Measurements from ENCODE around the gene QPRT. TPM values are rescaled to one million over a fixed set of nuclear protein-coding genes. Genes with fewer than 3 reads are reported as not detected.
"Not testable (repeated sequence)": the region's sequence is repeated elsewhere in the genome, so short reads cannot be mapped to it uniquely, and the experiment has no call there.

Gene QPRT
- total RNA-seq, 1 donor from 2014 or later: 85.9 TPM

DNA sequence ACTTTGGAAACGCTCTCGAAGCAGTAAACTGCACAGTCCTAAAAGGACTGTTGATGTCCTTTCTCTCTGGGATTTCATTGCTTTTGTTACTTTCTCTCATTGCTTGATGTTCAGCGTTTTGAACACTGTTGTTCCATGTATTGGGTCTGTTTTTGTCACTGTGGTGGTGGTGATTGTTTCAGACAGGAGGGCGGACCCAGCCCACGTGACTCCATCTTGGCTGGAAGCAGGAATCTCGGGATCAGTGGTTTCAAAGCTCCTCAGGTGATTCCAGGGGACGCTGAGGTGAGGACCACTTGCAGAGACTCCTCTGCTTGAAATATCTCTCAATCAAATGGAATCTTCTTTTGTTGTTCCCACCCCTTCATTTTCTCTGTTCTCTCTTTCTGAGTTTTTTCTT is 48.5 kb downstream of the QPRT start:
- no peaks in the 10 kb centered on the region for H3K79me2 ChIP-seq (ENCODE audit: insufficient read depth, low read length)
- no peak overlapping the region for H3K27ac Mint-ChIP-seq (ENCODE audit: unreplicated experiment)
- no peak for TF ChIP-seq EZH2 (IDR thresholded peaks at IDR 0.05; ENCODE audit: insufficient read depth, low read length)
- TF ChIP-seq, protein P1, sequence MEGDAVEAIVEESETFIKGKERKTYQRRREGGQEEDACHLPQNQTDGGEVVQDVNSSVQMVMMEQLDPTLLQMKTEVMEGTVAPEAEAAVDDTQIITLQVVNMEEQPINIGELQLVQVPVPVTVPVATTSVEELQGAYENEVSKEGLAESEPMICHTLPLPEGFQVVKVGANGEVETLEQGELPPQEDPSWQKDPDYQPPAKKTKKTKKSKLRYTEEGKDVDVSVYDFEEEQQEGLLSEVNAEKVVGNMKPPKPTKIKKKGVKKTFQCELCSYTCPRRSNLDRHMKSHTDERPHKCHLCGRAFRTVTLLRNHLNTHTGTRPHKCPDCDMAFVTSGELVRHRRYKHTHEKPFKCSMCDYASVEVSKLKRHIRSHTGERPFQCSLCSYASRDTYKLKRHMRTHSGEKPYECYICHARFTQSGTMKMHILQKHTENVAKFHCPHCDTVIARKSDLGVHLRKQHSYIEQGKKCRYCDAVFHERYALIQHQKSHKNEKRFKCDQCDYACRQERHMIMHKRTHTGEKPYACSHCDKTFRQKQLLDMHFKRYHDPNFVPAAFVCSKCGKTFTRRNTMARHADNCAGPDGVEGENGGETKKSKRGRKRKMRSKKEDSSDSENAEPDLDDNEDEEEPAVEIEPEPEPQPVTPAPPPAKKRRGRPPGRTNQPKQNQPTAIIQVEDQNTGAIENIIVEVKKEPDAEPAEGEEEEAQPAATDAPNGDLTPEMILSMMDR (IDR thresholded peaks at IDR 0.05; ENCODE audit: insufficient read depth, low read depth, low read length): no peak
- H2AFZ ChIP-seq (ENCODE audit: low read depth, low read length): no peak overlapping the region
- H3K9ac ChIP-seq (ENCODE audit: low read length): no peak overlapping the region
- peaks cover 2% of the 10 kb centered on the region for H3K27me3 ChIP-seq (ENCODE audit: insufficient read depth, low read length)
- no peaks in the 10 kb centered on the region for H3K27me3 Mint-ChIP-seq (ENCODE audit: low read depth, unreplicated experiment)
- H3K9me3 ChIP-seq (ENCODE audit: insufficient read depth, low read depth, low read length): no peaks in the 10 kb centered on the region
- H3K4me2 ChIP-seq (ENCODE audit: low read length): no peak overlapping the region
- FAIRE-seq: no peak
- H4K20me1 ChIP-seq (ENCODE audit: insufficient read depth, low read length): no peaks in the 10 kb centered on the region
- no peak overlapping the region for H3K4me3 Mint-ChIP-seq (ENCODE audit: unreplicated experiment)
- no peaks in the 10 kb centered on the region for H3K4me1 Mint-ChIP-seq (ENCODE audit: low read depth, unreplicated experiment)
- no peaks in the 10 kb centered on the region for H3K36me3 Mint-ChIP-seq (ENCODE audit: low read depth, unreplicated experiment)
- no peak overlapping the region for H3K4me3 ChIP-seq (ENCODE audit: insufficient read depth, low read depth, low read length)
- H3K27ac ChIP-seq (ENCODE audit: low read depth, low read length): no peak overlapping the region
- no peak for DNase-seq (ENCODE audit: low read depth)
- no peaks in the 10 kb centered on the region for H3K9me3 Mint-ChIP-seq (ENCODE audit: unreplicated experiment)
- H3K4me1 ChIP-seq (ENCODE audit: insufficient read depth, low read length): no peaks in the 10 kb centered on the region
- no peaks in the 10 kb centered on the region for H3K36me3 ChIP-seq (ENCODE audit: insufficient read depth, low read length)

DNA sequence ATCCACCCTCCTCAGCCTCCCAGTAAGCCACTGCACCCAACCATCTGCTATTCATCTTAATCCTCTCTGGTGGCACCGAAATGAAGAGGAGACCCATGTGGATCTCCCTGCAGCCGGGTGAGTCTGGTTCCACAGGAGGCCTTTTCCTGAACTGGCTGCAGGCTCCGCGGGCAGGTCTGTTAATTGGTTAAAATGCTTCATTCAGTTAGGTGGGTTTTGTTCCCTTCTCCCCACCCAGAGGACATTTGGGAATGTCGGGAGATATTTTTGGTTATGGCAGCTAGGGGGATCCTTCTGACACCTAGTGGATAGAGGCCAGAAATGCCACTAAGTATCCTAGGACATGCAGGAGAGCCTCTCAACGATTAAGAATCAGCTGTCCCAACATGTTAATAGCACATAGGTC is 50.1 kb downstream of the QPRT start:
- Mint-ChIP-seq H3K36me3 (ENCODE audit: low read depth, unreplicated experiment) (no peaks in the 10 kb centered on the region), H3K27me3 (ENCODE audit: low read depth, unreplicated experiment) (no peaks in the 10 kb centered on the region), H3K4me1 (ENCODE audit: low read depth, unreplicated experiment) (no peaks in the 10 kb centered on the region), H3K9me3 (ENCODE audit: unreplicated experiment) (no peaks in the 10 kb centered on the region), H3K27ac (ENCODE audit: unreplicated experiment) (no peak overlapping the region), H3K4me3 (ENCODE audit: unreplicated experiment) (no peak overlapping the region)
- Histone ChIP-seq H3K79me2 (ENCODE audit: insufficient read depth, low read length) (no peaks in the 10 kb centered on the region), H4K20me1 (ENCODE audit: insufficient read depth, low read length) (no peaks in the 10 kb centered on the region), H3K9ac (ENCODE audit: low read length) (no peak overlapping the region), H3K4me3 (ENCODE audit: insufficient read depth, low read depth, low read length) (no peak overlapping the region), H3K27ac (ENCODE audit: low read depth, low read length) (no peak overlapping the region), H3K4me1 (ENCODE audit: insufficient read depth, low read length) (no peaks in the 10 kb centered on the region), H2AFZ (ENCODE audit: low read depth, low read length) (peak overlapping the region; percentile 72), H3K9me3 (ENCODE audit: insufficient read depth, low read depth, low read length) (no peaks in the 10 kb centered on the region), H3K4me2 (ENCODE audit: low read length) (peak overlapping the region; percentile 46), H3K36me3 (ENCODE audit: insufficient read depth, low read length) (no peaks in the 10 kb centered on the region), H3K27me3 (ENCODE audit: insufficient read depth, low read length) (peaks cover 2% of the 10 kb centered on the region)
- FAIRE-seq (no peak), DNase-seq (ENCODE audit: low read depth) (peak; percentile 27)
- no peak for TF ChIP-seq EZH2 (IDR thresholded peaks at IDR 0.05; ENCODE audit: insufficient read depth, low read length)
- TF ChIP-seq, protein P1 (IDR thresholded peaks at IDR 0.05; ENCODE audit: insufficient read depth, low read depth, low read length): peak; percentile 61

DNA sequence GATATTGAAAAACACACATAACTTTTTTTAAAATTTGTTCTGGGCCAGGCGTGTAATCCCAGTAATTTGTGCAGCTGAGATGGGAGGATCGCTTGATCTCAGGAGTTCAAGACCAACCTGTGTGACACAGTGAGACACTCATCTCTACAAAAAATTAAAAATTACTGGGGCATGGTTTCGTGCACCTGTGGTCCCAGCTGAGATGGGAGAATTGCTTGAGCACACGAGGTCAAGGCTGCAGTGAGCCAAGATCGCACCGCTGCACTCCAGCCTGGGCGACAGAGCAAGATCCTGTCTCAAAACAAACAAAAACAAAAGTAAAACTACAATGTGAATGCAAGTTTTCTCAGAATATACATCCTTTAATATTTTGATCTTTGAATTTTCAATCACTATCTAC is 51.7 kb downstream of the QPRT start:
- Histone ChIP-seq H2AFZ (ENCODE audit: low read depth, low read length) (no peak overlapping the region), H3K4me2 (ENCODE audit: low read length) (no peak overlapping the region), H3K4me1 (ENCODE audit: insufficient read depth, low read length) (no peaks in the 10 kb centered on the region), H3K27ac (ENCODE audit: low read depth, low read length) (no peak overlapping the region), H4K20me1 (ENCODE audit: insufficient read depth, low read length) (no peaks in the 10 kb centered on the region), H3K4me3 (ENCODE audit: insufficient read depth, low read depth, low read length) (no peak overlapping the region), H3K36me3 (ENCODE audit: insufficient read depth, low read length) (no peaks in the 10 kb centered on the region), H3K9me3 (ENCODE audit: insufficient read depth, low read depth, low read length) (no peaks in the 10 kb centered on the region), H3K9ac (ENCODE audit: low read length) (no peak overlapping the region), H3K27me3 (ENCODE audit: insufficient read depth, low read length) (peaks cover 2% of the 10 kb centered on the region), H3K79me2 (ENCODE audit: insufficient read depth, low read length) (no peaks in the 10 kb centered on the region)
- Mint-ChIP-seq H3K27ac (ENCODE audit: unreplicated experiment) (no peak overlapping the region), H3K36me3 (ENCODE audit: low read depth, unreplicated experiment) (no peaks in the 10 kb centered on the region), H3K9me3 (ENCODE audit: unreplicated experiment) (peaks cover 3% of the 10 kb centered on the region), H3K27me3 (ENCODE audit: low read depth, unreplicated experiment) (no peaks in the 10 kb centered on the region), H3K4me3 (ENCODE audit: unreplicated experiment) (no peak overlapping the region), H3K4me1 (ENCODE audit: low read depth, unreplicated experiment) (no peaks in the 10 kb centered on the region)
- DNase-seq (ENCODE audit: low read depth): no peak
- TF ChIP-seq, protein P1 (IDR thresholded peaks at IDR 0.05; ENCODE audit: insufficient read depth, low read depth, low read length): no peak
- no peak for TF ChIP-seq EZH2 (IDR thresholded peaks at IDR 0.05; ENCODE audit: insufficient read depth, low read length)
- FAIRE-seq: no peak

DNA sequence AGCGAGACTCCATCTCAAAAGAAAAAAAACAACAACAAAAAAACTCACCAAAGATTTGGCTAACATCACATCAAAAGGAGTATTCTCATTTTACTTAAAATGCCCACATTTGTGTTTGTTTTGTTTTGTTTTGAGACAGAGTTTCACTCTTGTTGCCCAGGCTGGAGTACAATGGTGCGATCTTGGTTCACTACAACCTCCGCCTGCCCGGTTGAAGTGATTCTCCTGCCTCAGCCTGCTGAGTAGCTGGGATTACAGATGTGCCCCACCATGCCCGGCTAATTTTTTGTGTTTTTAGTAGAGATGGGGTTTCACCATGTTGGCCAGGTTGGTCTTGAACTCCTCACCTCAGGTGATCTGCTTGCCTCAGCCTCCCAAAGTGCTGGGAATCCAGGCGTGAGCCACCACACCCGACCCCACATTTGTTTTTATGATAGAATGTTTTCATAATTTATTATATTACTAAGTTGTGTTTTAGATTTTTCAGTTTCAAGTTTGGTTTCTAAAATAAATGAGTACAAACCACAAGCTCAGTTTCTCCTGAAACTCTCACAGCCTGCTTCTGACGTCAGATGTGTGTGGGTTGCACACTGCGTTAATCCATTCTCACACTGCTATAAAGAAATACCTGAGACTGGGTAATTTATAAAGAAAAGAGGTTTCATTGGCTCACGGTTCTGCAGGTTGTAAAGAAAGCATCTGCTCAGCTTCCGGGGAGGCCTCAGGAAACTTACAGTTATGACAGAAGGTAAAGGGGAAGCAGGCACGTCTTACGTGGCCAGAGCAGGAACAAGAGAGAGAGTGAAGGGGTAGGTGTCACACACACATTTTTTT is 53.0 kb downstream of the QPRT start:
- not testable (repeated sequence) for H3K27ac Mint-ChIP-seq (ENCODE audit: unreplicated experiment); H3K79me2 ChIP-seq (ENCODE audit: insufficient read depth, low read length); H3K9me3 Mint-ChIP-seq (ENCODE audit: unreplicated experiment); H2AFZ ChIP-seq (ENCODE audit: low read depth, low read length); H3K4me1 ChIP-seq (ENCODE audit: insufficient read depth, low read length); H3K9ac ChIP-seq (ENCODE audit: low read length); H3K4me3 ChIP-seq (ENCODE audit: insufficient read depth, low read depth, low read length); DNase-seq (ENCODE audit: low read depth); H3K4me3 Mint-ChIP-seq (ENCODE audit: unreplicated experiment); H3K9me3 ChIP-seq (ENCODE audit: insufficient read depth, low read depth, low read length); H4K20me1 ChIP-seq (ENCODE audit: insufficient read depth, low read length); H3K4me1 Mint-ChIP-seq (ENCODE audit: low read depth, unreplicated experiment); H3K36me3 ChIP-seq (ENCODE audit: insufficient read depth, low read length); H3K27ac ChIP-seq (ENCODE audit: low read depth, low read length); H3K27me3 Mint-ChIP-seq (ENCODE audit: low read depth, unreplicated experiment); H3K36me3 Mint-ChIP-seq (ENCODE audit: low read depth, unreplicated experiment); H3K27me3 ChIP-seq (ENCODE audit: insufficient read depth, low read length); H3K4me2 ChIP-seq (ENCODE audit: low read length); FAIRE-seq
